HFFc6 (cell line): ENCODE data around the gene KDM3B. TPM values are rescaled to one million over a fixed set of nuclear protein-coding genes. Genes with fewer than 3 reads are reported as not detected.

ENCODE experiments used
- DNase-seq: peaks from one replicate; pipeline ENCODE4 v3.0.0-alpha.2; 2018
- H3K27ac Mint-ChIP-seq: 2 replicates; pipeline ENCODE4 v1.8.0; 2020; ENCODE audit warnings: mild to moderate bottlenecking, mixed read lengths
- H3K27me3 Mint-ChIP-seq: 2 replicates; pipeline ENCODE4 v1.8.0; 2021; ENCODE audit warnings: mild to moderate bottlenecking, moderate library complexity, mixed read lengths; ENCODE audit not compliant: insufficient read depth
- H3K36me3 Mint-ChIP-seq: 2 replicates; pipeline ENCODE4 v1.8.0; 2021; ENCODE audit warnings: low read depth, mixed read lengths
- H3K4me1 Mint-ChIP-seq: 2 replicates; pipeline ENCODE4 v1.8.0; 2020; ENCODE audit warnings: low read depth, mixed read lengths
- H3K4me3 Mint-ChIP-seq: 2 replicates; pipeline ENCODE4 v1.8.0; 2020; ENCODE audit warnings: mild to moderate bottlenecking, moderate library complexity, mixed read lengths
- H3K9me3 Mint-ChIP-seq: 2 replicates; pipeline ENCODE4 v1.8.0; 2020; ENCODE audit warnings: mild to moderate bottlenecking, mixed read lengths
- CTCF ChIP-seq: fragments of 200-600 bp; sonication (generic); IDR thresholded peaks from 2 replicates; pipeline ENCODE4 v1.5.0; 2021; ENCODE audit warnings: antibody characterized with exemption, mild to moderate bottlenecking
- total RNA-seq, 6 experiments: library from RNA; stranded (reverse); fragmentation: NEBNext Ultra II Directional; extraction: Animal tissue kit (Norgen Biotek cat#: 25700); gene quantifications; 2 replicates in 1 of 6; 3 replicates in 5 of 6; pipeline ENCODE4 v1.2.3, GENCODE V29; 2021

KDM3B gene
- total RNA-seq, 6 experiments from 2014 or later, result 29.0 to 37.8 (median 33.3) TPM

- TF ChIP-seq CTCF, result no peak
- Mint-ChIP-seq H3K4me1 (peaks cover 20% of the 10 kb centered on the region), H3K27ac (no peak overlapping the region), H3K4me3 (no peak overlapping the region), H3K9me3 (no peaks in the 10 kb centered on the region), H3K27me3 (peaks cover 4% of the 10 kb centered on the region), H3K36me3 (peaks cover 5% of the 10 kb centered on the region)
- DNase-seq, result no peak
Observed at GRCh38 chr5:138441221-138441620, 88.7 kb downstream of the KDM3B start.

- Mint-ChIP-seq H3K27me3 (peaks cover 7% of the 10 kb centered on the region), H3K9me3 (no peaks in the 10 kb centered on the region), H3K27ac (no peak overlapping the region), H3K36me3 (peaks cover 5% of the 10 kb centered on the region), H3K4me1 (peaks cover 19% of the 10 kb centered on the region), H3K4me3 (no peak overlapping the region)
- no peak for TF ChIP-seq CTCF
- DNase-seq, result no peak
Observed at GRCh38 chr5:138444078-138444773, 91.7 kb downstream of the KDM3B start.

GRCh38 chr5:138444774-138445546 is 92.5 kb downstream of the KDM3B start:
- peaks cover 5% of the 10 kb centered on the region for H3K36me3 Mint-ChIP-seq
- no peak for DNase-seq
- no peak for TF ChIP-seq CTCF
- H3K27ac Mint-ChIP-seq, result no peak overlapping the region
- no peaks in the 10 kb centered on the region for H3K9me3 Mint-ChIP-seq
- H3K4me3 Mint-ChIP-seq, result no peak overlapping the region
- peaks cover 17% of the 10 kb centered on the region for H3K4me1 Mint-ChIP-seq
- H3K27me3 Mint-ChIP-seq, result peaks cover 8% of the 10 kb centered on the region

- Mint-ChIP-seq H3K4me3 (no peak overlapping the region), H3K36me3 (peaks cover 5% of the 10 kb centered on the region), H3K27me3 (peaks cover 7% of the 10 kb centered on the region), H3K4me1 (peaks cover 16% of the 10 kb centered on the region), H3K27ac (no peak overlapping the region), H3K9me3 (no peaks in the 10 kb centered on the region)
- no peak for TF ChIP-seq CTCF
- DNase-seq, result no peak
Observed at GRCh38 chr5:138445547-138446271, 93.2 kb downstream of the KDM3B start.

- peak overlapping the region; percentile 25; the same call in 1 of the 2 replicates for H3K27ac Mint-ChIP-seq
- no peaks in the 10 kb centered on the region for H3K36me3 Mint-ChIP-seq
- no peaks in the 10 kb centered on the region for H3K9me3 Mint-ChIP-seq
- peaks cover 11% of the 10 kb centered on the region for H3K27me3 Mint-ChIP-seq
- peaks cover 16% of the 10 kb centered on the region for H3K4me1 Mint-ChIP-seq
- no peak for DNase-seq
- no peak overlapping the region for H3K4me3 Mint-ChIP-seq
- TF ChIP-seq CTCF, result no peak
Observed at GRCh38 chr5:138448070-138448469, 95.6 kb downstream of the KDM3B start.
